HepG2 (cell line): ENCODE results near the gene RPS8. TPM values are rescaled to one million over a fixed set of nuclear protein-coding genes. Genes with fewer than 3 reads are reported as not detected.

ENCODE experiments used
- ARID3A ChIP-seq: IDR thresholded peaks from 2 replicates; pipeline ENCODE4 v1.6.1; 2012; ENCODE audit warnings: low read depth, low read length, improper control_type of control experiment
- BCL3 ChIP-seq: sonication (generic); formaldehyde crosslinking; IDR thresholded peaks from 2 replicates; pipeline ENCODE4 v1.5.1; 2020; ENCODE audit warnings: mild to moderate bottlenecking, missing genetic modification reagents, moderate library complexity
- CSRNP2 ChIP-seq: sonication (generic); formaldehyde crosslinking; conservative IDR thresholded peaks from 2 replicates; pipeline ENCODE4 v1.8.0; 2022; ENCODE audit warnings: low read depth, missing genetic modification reagents
- FOXP1 ChIP-seq, 2 experiments: fragments of 450-650 bp in 1 of 2; IDR thresholded peaks; 2 replicates each; pipeline ENCODE4 v1.6.1; 2017 to 2018; ENCODE audit warnings: antibody characterized with exemption in 1 of 2
- HINFP ChIP-seq: sonication (generic); formaldehyde crosslinking; IDR thresholded peaks from 2 replicates; pipeline ENCODE4 v1.4.0; 2020; ENCODE audit warnings: low read depth, mild to moderate bottlenecking, missing genetic modification reagents
- HOXD1 ChIP-seq: sonication (generic); formaldehyde crosslinking; IDR thresholded peaks from 2 replicates; pipeline ENCODE4 v1.5.0; 2020; ENCODE audit warnings: missing genetic modification reagents
- PBX3 ChIP-seq: sonication (generic); formaldehyde crosslinking; IDR thresholded peaks from 2 replicates; pipeline ENCODE4 v1.8.1; 2023; ENCODE audit warnings: missing genetic modification reagents, inconsistent platforms, borderline replicate concordance
- RBM39 ChIP-seq: fragments of 200-400 bp; formaldehyde crosslinking; IDR thresholded peaks from one replicate; pipeline ENCODE4 v1.6.1; 2018; ENCODE audit warnings: antibody characterized with exemption, mild to moderate bottlenecking, low read depth, low read length; ENCODE audit not compliant: poor library complexity, severe bottlenecking
- SNRNP70 ChIP-seq: fragments of 200-400 bp; formaldehyde crosslinking; IDR thresholded peaks from 2 replicates; pipeline ENCODE4 v1.6.1; 2017; ENCODE audit warnings: mild to moderate bottlenecking, low read depth, low read length, moderate library complexity
- SOX6 ChIP-seq, 2 experiments: fragments of 450-650 bp in 1 of 2; sonication (generic) in 1 of 2; formaldehyde crosslinking in 1 of 2; IDR thresholded peaks; 2 replicates each; pipeline versions ENCODE4 v1.4.0 to v1.6.1; 2017 to 2020; ENCODE audit warnings: antibody characterized with exemption in 1 of 2, mild to moderate bottlenecking in 1 of 2, missing genetic modification reagents in 1 of 2
- SP140L ChIP-seq: sonication (generic); formaldehyde crosslinking; IDR thresholded peaks from 2 replicates; pipeline ENCODE4 v1.4.0; 2020; ENCODE audit warnings: missing genetic modification reagents, borderline replicate concordance
- ZKSCAN8 ChIP-seq: IDR thresholded peaks from 2 replicates; pipeline ENCODE4 v1.6.1; 2016; ENCODE audit warnings: borderline replicate concordance, missing genetic modification reagents, missing compliant biosample characterization
- ZNF24 ChIP-seq: fragments of 450-650 bp; IDR thresholded peaks from 2 replicates; pipeline ENCODE4 v1.6.1; 2017; ENCODE audit warnings: antibody characterized with exemption, mild to moderate bottlenecking
- ZNF33B ChIP-seq: sonication (generic); formaldehyde crosslinking; IDR thresholded peaks from 2 replicates; pipeline ENCODE4 v1.5.1; 2020; ENCODE audit warnings: mild to moderate bottlenecking, missing genetic modification reagents
- ZNF34 ChIP-seq: sonication (generic); formaldehyde crosslinking; IDR thresholded peaks from 2 replicates; pipeline ENCODE4 v1.4.0; 2020; ENCODE audit warnings: mild to moderate bottlenecking, missing genetic modification reagents, borderline replicate concordance
- ZNF546 ChIP-seq: sonication (generic); formaldehyde crosslinking; conservative IDR thresholded peaks from 2 replicates; pipeline ENCODE4 v1.8.1; 2023; ENCODE audit warnings: mild to moderate bottlenecking, missing genetic modification reagents
- ZNF616 ChIP-seq: sonication (generic); formaldehyde crosslinking; IDR thresholded peaks from 2 replicates; pipeline ENCODE4 v1.5.0; 2020; ENCODE audit warnings: low read depth, mild to moderate bottlenecking, missing genetic modification reagents
- polyA plus RNA-seq, 8 experiments: library from polyadenylated mRNA; depleted of rRNA in 3 of 8; stranded (reverse) in 7 of 8; unstranded in 1 of 8; fragments of >200 nt; fragmentation: Illumina TruSeq in 4 of 8; extraction: Trizol in 4 of 8; gene quantifications; 2 replicates each; pipeline versions ENCODE4 v1.2.1 to v1.2.3, GENCODE V29; 2011 to 2016; ENCODE audit warnings: low read depth in 4 of 8, missing spikeins in 1 of 8, mixed read lengths in 1 of 8; ENCODE audit not compliant: insufficient read depth in 1 of 8
- total RNA-seq, 5 experiments: library from RNA; depleted of rRNA; stranded (reverse); fragments of >200 nt; fragmentation: Illumina TruSeq; extraction: Trizol; gene quantifications; 2 replicates each; pipeline ENCODE4 v1.2.3, GENCODE V29; 2016; ENCODE audit warnings: low read depth in 1 of 5

Gene RPS8
- total and polyA plus RNA-seq, 2 of the 13 experiments (the other 11 are each of a cell fraction or from before 2014, with no cell fraction given), result 2,628 to 2,822 TPM

- no peak for TF ChIP-seq CSRNP2 (CRISPR knock-in tag)
- no peak for TF ChIP-seq ZNF546 (CRISPR knock-in tag)
- peak; percentile 10; the same call in 1 of the 2 replicates for TF ChIP-seq SP140L (CRISPR knock-in tag)
- TF ChIP-seq FOXP1 (IDR thresholded peaks at IDR 0.05), result no peak
- TF ChIP-seq FOXP1 (CRISPR knock-in tag; IDR thresholded peaks at IDR 0.05), result no peak
- no peak for TF ChIP-seq ZNF34 (CRISPR knock-in tag)
- TF ChIP-seq ZNF616, result peak; percentile 85; the same call in 1 of the 2 replicates
- no peak for TF ChIP-seq ARID3A
- no peak for TF ChIP-seq BCL3 (CRISPR knock-in tag)
- no peak for TF ChIP-seq SNRNP70
- no peak for TF ChIP-seq HINFP (CRISPR knock-in tag)
- no peak for TF ChIP-seq HOXD1
- TF ChIP-seq ZKSCAN8 (CRISPR knock-in tag), result no peak
- TF ChIP-seq PBX3 (CRISPR knock-in tag), result 0 out of 2 replicates have a peak, but pooled peaks have one; percentile 50
- no peak for TF ChIP-seq SOX6 (IDR thresholded peaks at IDR 0.05)
- TF ChIP-seq SOX6 (CRISPR knock-in tag; IDR thresholded peaks at IDR 0.05), result no peak
- no peak for TF ChIP-seq ZNF24
- no peak for TF ChIP-seq RBM39
- no peak for TF ChIP-seq ZNF33B
Observed at GRCh38 chr1:44784094-44785028, 9.0 kb downstream of the RPS8 start (continued).
